Pancreas (tissue), 10 donors: Measurements from ENCODE around the gene KRT23. TPM values are rescaled to one million over a fixed set of nuclear protein-coding genes. Genes with fewer than 3 reads are reported as not detected.

ENCODE experiments used
- ATAC-seq, 4 donors: fragments of 200-7000 bp; cut with Tn5 transposase; one replicate each; pipeline versions ENCODE4 v1.8.0 to v1.9.1; 2020; ENCODE audit warnings: mild to moderate bottlenecking in 4 of 4, moderate library complexity in 4 of 4
- DNase-seq, 6 donors: peaks; one replicate each; pipeline ENCODE4 v3.0.0-alpha.2; 2020
- FAIRE-seq: peaks from 2 replicates; lab custom pipeline; 2012; peaks lifted over from hg19 to GRCh38; lab: Jason Lieb, UNC
- H3K27ac ChIP-seq, 4 donors: fragments of 200-600 bp; sonication (generic); 1 replicate in 3 of 4; 2 replicates in 1 of 4; pipeline versions ENCODE4 v1.5.0 to v1.8.0; 2020
- H3K27me3 ChIP-seq, 4 donors: fragments of 200-600 bp; one replicate each; pipeline ENCODE4 v1.8.0; 2021
- H3K36me3 ChIP-seq, 3 donors: fragments of 200-600 bp; sonication (generic) in 1 of 3; one replicate each; pipeline versions ENCODE4 v1.5.0 to v1.8.0; 2020 to 2021
- H3K4me1 ChIP-seq, 3 donors: fragments of 200-600 bp; one replicate each; pipeline ENCODE4 v1.8.0; 2021
- H3K4me3 ChIP-seq, 4 donors: fragments of 200-600 bp; sonication (generic) in 2 of 4; one replicate each; pipeline versions ENCODE4 v1.5.0 to v1.8.0; 2020 to 2021
- H3K9me3 ChIP-seq, 4 donors: fragments of 200-600 bp; one replicate each; pipeline ENCODE4 v1.8.0; 2021
- CTCF ChIP-seq, 4 donors: fragments of 200-600 bp; sonication (generic) in 3 of 4; IDR thresholded peaks; one replicate each; pipeline versions ENCODE4 v1.5.0 to v1.8.0; 2021; ENCODE audit warnings: antibody characterized with exemption in 4 of 4
- WGBS, 2 donors: extraction: QIAGEN DNeasy Blood & Tissue Kit; methylation state at CpG; one replicate each; pipeline ENCODE4 v1.1.7; 2013; 5-methylcytosine and 5-hydroxymethylcytosine counted together
- intact Hi-C, 3 donors: fragments of 100-400 bp; cut with DNase I; formaldehyde crosslinking; loops; one replicate each; pipeline versions ENCODE4 v1.11.1 to v1.14.2; 2022
- polyA plus RNA-seq, 2 donors: library from polyadenylated mRNA; stranded (reverse); fragments of 200-250 nt; gene quantifications; one replicate each; pipeline ENCODE4 v1.2.3, GENCODE V29; 2013
- total RNA-seq, 6 donors: library from RNA; stranded (reverse); fragmentation: NEBNext Ultra II Directional in 4 of 6; extraction: Animal tissue kit (Norgen Biotek cat#: 25700) in 4 of 6; gene quantifications; one replicate each; pipeline versions ENCODE4 v1.2.1 to v1.2.4, GENCODE V29; 2021 to 2023
- donor health status: healthy with polysubstance abuse.
- donor health status: DM: no; HTN: no; CAD: no; lungs with moderate emphysema.
- donor health status: DM: no; HTN: no; CAD: no.
- donor health status: control.
- donor health status: control.
- donor health status: Bipolar disorder and iron deficiency.
- donor health status: DM: yes; HTN: yes; CAD: no.
- donor health status: DM: no; HTN: no; CAD: no.
- donor health status: DM: no; HTN: no; CAD: no.
- donor health status: DM: yes; HTN: yes; CAD: no.

Gene KRT23
- total and polyA plus RNA-seq, 8 donors: 0.59 to 17.7 (median 1.1) TPM

GRCh38 chr17:40952661-40953060, 15.2 kb upstream of the KRT23 start:
- Histone ChIP-seq H3K27me3 (peaks cover 0 to 3% (median 0%) of the 10 kb centered on the region in 4 donors), H3K9me3 (no peaks in the 10 kb centered on the region), H3K4me3 (no peak overlapping the region), H3K27ac (peak overlapping the region in 2 of 4 donors; percentile 53 to 62), H3K4me1 (peaks cover 0 to 7% (median 0%) of the 10 kb centered on the region in 3 donors), H3K36me3 (no peaks in the 10 kb centered on the region)
- peak; percentile 31 to 57 (median 48) for ATAC-seq
- no peak for DNase-seq
- intact Hi-C loops: no loop called here
- FAIRE-seq: no peak
- no peak for TF ChIP-seq CTCF (IDR thresholded peaks at IDR 0.05)
- 35 to 38% methylated on average over 1 of the region's 1 CpG for WGBS, 2 donors

- no peaks in the 10 kb centered on the region for H3K9me3 ChIP-seq
- 92% methylated on average over 2 of the region's 2 CpGs for WGBS, 2 donors
- no peaks in the 10 kb centered on the region for H3K36me3 ChIP-seq
- ATAC-seq: no peak
- no peak for DNase-seq
- H3K4me3 ChIP-seq: no peak overlapping the region
- intact Hi-C loops: no loop called here
- no peak for TF ChIP-seq CTCF (IDR thresholded peaks at IDR 0.05)
- H3K27ac ChIP-seq: peak overlapping the region in 2 of 4 donors; percentile 28 to 53
- peaks cover 0 to 3% (median 0%) of the 10 kb centered on the region in 4 donors for H3K27me3 ChIP-seq
- peaks cover 0 to 2% (median 0%) of the 10 kb centered on the region in 3 donors for H3K4me1 ChIP-seq
- no peak for FAIRE-seq
These were observed 14.7 kb upstream of the KRT23 start for GRCh38 chr17:40952154-40952553.

GRCh38 chr17:40951011-40951622, 13.7 kb upstream of the KRT23 start:
- Histone ChIP-seq H3K27me3 (peaks cover 0 to 3% (median 0%) of the 10 kb centered on the region in 4 donors), H3K27ac (no peak overlapping the region), H3K9me3 (no peaks in the 10 kb centered on the region), H3K4me1 (no peaks in the 10 kb centered on the region), H3K4me3 (no peak overlapping the region), H3K36me3 (no peaks in the 10 kb centered on the region)
- FAIRE-seq (no peak), ATAC-seq (no peak), DNase-seq (no peak)
- intact Hi-C loops: no loop called here
- TF ChIP-seq CTCF (IDR thresholded peaks at IDR 0.05): no peak
- WGBS, 2 donors: 92 to 96% methylated on average over 2 of the region's 2 CpGs

- ATAC-seq (no peak), FAIRE-seq (no peak), DNase-seq (no peak)
- WGBS, 2 donors: 68 to 78% methylated on average over 7 of the region's 7 CpGs
- no peaks in the 10 kb centered on the region for H3K9me3 ChIP-seq
- intact Hi-C loops: no loop called here
- no peak overlapping the region for H3K27ac ChIP-seq
- no peak overlapping the region for H3K4me3 ChIP-seq
- no peaks in the 10 kb centered on the region for H3K36me3 ChIP-seq
- TF ChIP-seq CTCF (IDR thresholded peaks at IDR 0.05): no peak
- H3K27me3 ChIP-seq: peaks cover 0 to 3% (median 0%) of the 10 kb centered on the region in 4 donors
- H3K4me1 ChIP-seq: no peaks in the 10 kb centered on the region
These were observed 12.7 kb upstream of the KRT23 start for GRCh38 chr17:40950176-40950575.

GRCh38 chr17:40949418-40949817, 12.0 kb upstream of the KRT23 start:
- ATAC-seq: no peak
- TF ChIP-seq CTCF (IDR thresholded peaks at IDR 0.05): no peak
- H3K4me1 ChIP-seq: no peaks in the 10 kb centered on the region
- no peak for FAIRE-seq
- DNase-seq: no peak
- H3K27me3 ChIP-seq: peaks cover 0 to 3% (median 0%) of the 10 kb centered on the region in 4 donors
- H3K36me3 ChIP-seq: no peaks in the 10 kb centered on the region
- intact Hi-C loops: no loop called here
- H3K27ac ChIP-seq: no peak overlapping the region
- WGBS, 2 donors: 9 to 11% methylated on average over 10 of the region's 10 CpGs
- no peaks in the 10 kb centered on the region for H3K9me3 ChIP-seq
- H3K4me3 ChIP-seq: no peak overlapping the region
